Lower lobe of right lung (tissue), 2 donors: ENCODE results near the gene KLHL26. TPM values are rescaled to one million over a fixed set of nuclear protein-coding genes. Genes with fewer than 3 reads are reported as not detected.

ENCODE experiments used
- ATAC-seq, 2 donors: fragments of 200-7000 bp; cut with Tn5 transposase; one replicate each; pipeline ENCODE4 v1.9.1; 2020 to 2022; ENCODE audit warnings: mild to moderate bottlenecking in 2 of 2, moderate library complexity in 2 of 2
- DNase-seq: peaks from one replicate; pipeline ENCODE4 v3.0.0-alpha.2; 2020
- H3K27ac ChIP-seq: fragments of 200-600 bp; one replicate; pipeline ENCODE4 v1.8.0; 2022
- H3K27me3 ChIP-seq: fragments of 200-600 bp; one replicate; pipeline ENCODE4 v1.8.0; 2022; ENCODE audit warnings: low read depth
- H3K36me3 ChIP-seq: fragments of 200-600 bp; one replicate; pipeline ENCODE4 v1.8.0; 2022; ENCODE audit warnings: mild to moderate bottlenecking
- H3K4me1 ChIP-seq: fragments of 200-600 bp; one replicate; pipeline ENCODE4 v1.8.0; 2022
- H3K4me3 ChIP-seq: fragments of 200-600 bp; one replicate; pipeline ENCODE4 v1.8.0; 2022; ENCODE audit warnings: mild to moderate bottlenecking
- H3K9me3 ChIP-seq: fragments of 200-600 bp; one replicate; pipeline ENCODE4 v1.8.0; 2022
- intact Hi-C: fragments of 100-400 bp; cut with DNase I; formaldehyde crosslinking; loops from one replicate; pipeline ENCODE4 v1.11.0; 2022
- total RNA-seq: library from RNA; stranded (reverse); fragmentation: NEBNext Ultra II Directional; extraction: Animal tissue kit (Norgen Biotek cat#: 25700); gene quantifications from one replicate; pipeline ENCODE4 v1.2.1, GENCODE V29; 2021
- TF ChIP-seq, protein P1 (sequence below): fragments of 200-600 bp; IDR thresholded peaks from one replicate; pipeline ENCODE4 v1.8.0; 2022; ENCODE audit warnings: antibody characterized with exemption, mild to moderate bottlenecking
- donor health status: DM: no; HTN: yes; CAD: no; lungs with severe emphysema.

KLHL26 gene
- total RNA-seq, 1 donor from 2014 or later = 14.5 TPM

DNA sequence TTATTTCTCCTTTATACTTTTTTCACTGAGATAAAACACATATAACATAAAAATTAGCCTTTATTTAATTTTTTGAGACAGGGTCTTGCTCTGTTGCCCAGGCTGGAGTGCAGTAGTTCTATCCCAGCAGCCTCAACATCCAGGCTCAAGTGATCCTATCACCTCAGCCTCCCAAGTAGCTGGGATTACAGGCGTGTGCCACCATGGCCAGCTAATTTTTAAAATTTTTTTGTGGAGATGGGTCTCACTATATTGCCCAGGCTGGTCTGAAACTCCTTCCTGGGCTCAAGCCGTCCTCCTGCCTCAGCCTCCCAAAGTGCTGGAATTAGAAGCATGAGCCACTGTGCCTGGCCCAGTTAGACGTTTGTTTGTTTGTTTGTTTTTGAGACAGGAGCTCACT is 75.1 kb downstream of the KLHL26 start:
- H3K27me3 ChIP-seq = no peaks in the 10 kb centered on the region
- intact Hi-C loops = no loop called here
- peaks cover 16% of the 10 kb centered on the region for H3K4me1 ChIP-seq

GRCh38 chr19:18712981-18713380 is 76.2 kb downstream of the KLHL26 start:
- intact Hi-C loops = no loop called here
- Histone ChIP-seq H3K4me1 (peaks cover 16% of the 10 kb centered on the region), H3K4me3 (no peak overlapping the region), H3K27ac (no peak overlapping the region), H3K27me3 (no peaks in the 10 kb centered on the region), H3K36me3 (no peaks in the 10 kb centered on the region), H3K9me3 (no peaks in the 10 kb centered on the region)
- TF ChIP-seq, protein P1, sequence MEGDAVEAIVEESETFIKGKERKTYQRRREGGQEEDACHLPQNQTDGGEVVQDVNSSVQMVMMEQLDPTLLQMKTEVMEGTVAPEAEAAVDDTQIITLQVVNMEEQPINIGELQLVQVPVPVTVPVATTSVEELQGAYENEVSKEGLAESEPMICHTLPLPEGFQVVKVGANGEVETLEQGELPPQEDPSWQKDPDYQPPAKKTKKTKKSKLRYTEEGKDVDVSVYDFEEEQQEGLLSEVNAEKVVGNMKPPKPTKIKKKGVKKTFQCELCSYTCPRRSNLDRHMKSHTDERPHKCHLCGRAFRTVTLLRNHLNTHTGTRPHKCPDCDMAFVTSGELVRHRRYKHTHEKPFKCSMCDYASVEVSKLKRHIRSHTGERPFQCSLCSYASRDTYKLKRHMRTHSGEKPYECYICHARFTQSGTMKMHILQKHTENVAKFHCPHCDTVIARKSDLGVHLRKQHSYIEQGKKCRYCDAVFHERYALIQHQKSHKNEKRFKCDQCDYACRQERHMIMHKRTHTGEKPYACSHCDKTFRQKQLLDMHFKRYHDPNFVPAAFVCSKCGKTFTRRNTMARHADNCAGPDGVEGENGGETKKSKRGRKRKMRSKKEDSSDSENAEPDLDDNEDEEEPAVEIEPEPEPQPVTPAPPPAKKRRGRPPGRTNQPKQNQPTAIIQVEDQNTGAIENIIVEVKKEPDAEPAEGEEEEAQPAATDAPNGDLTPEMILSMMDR = no peak
- DNase-seq = no peak
- no peak for ATAC-seq

More for the DNA sequence above, 75.1 kb downstream of the KLHL26 start:
- no peak for ATAC-seq
- no peak overlapping the region for H3K4me3 ChIP-seq
- no peak overlapping the region for H3K27ac ChIP-seq
- TF ChIP-seq, protein P1 = no peak
- no peaks in the 10 kb centered on the region for H3K36me3 ChIP-seq
- no peak for DNase-seq
- no peaks in the 10 kb centered on the region for H3K9me3 ChIP-seq

DNA sequence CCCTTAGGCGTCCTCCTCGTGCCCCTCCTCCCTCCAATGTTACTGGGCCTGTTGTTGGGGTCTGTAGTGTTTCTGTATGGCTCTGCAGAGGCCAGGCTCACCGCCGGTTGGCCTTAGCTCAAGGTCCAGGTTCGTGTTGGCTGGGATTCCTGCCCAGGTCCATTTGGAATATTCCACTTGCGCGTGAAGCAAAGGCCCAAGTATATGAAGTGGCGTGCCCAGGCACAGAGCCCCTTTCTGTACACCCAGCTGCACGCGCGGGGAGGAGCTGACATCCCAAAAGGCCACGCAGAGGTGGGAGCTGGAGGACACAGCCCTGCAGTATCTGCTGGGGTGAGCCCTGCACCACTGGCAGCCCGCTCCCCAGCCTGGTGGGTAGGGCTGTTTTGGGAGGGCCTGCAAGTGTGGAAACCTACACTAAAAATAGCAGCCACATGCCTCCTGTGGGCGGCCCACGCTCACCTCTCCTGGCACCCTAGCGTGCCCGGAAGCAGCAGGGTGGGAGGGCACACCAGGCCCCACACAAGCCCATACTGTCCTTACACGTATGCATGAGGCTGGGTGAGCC is 76.8 kb downstream of the KLHL26 start:
- no peak for DNase-seq
- TF ChIP-seq, protein P1 = no peak
- Histone ChIP-seq H3K9me3 (no peaks in the 10 kb centered on the region), H3K27ac (no peak overlapping the region), H3K36me3 (no peaks in the 10 kb centered on the region), H3K4me1 (peaks cover 16% of the 10 kb centered on the region), H3K27me3 (no peaks in the 10 kb centered on the region), H3K4me3 (no peak overlapping the region)
- no peak for ATAC-seq
- intact Hi-C loops = no loop called here

DNA sequence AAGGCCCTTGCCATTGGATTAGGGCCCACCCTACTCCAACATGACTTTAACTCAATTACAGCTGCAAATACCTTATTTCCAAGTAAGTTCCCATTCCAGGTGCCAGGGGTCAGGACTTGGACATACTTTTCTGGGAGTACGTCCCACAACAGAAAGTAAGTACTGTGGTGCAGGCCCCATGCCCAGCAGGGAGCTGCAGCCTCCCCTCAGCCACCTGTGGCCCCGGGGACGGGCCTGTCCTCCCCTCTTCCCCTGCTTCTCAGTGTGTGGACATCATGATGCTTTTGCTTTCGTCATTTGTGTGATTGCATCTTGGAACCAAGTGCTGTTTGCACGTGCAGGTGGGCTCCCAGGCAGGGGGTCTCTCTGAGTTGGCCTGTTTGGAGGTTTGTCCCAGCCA is 78.6 kb downstream of the KLHL26 start:
- Histone ChIP-seq H3K27ac (no peak overlapping the region), H3K4me3 (no peak overlapping the region), H3K36me3 (no peaks in the 10 kb centered on the region), H3K4me1 (peaks cover 6% of the 10 kb centered on the region), H3K27me3 (no peaks in the 10 kb centered on the region), H3K9me3 (no peaks in the 10 kb centered on the region)
- DNase-seq = no peak
- ATAC-seq = no peak
- intact Hi-C loops = no loop called here
- TF ChIP-seq, protein P1 = no peak

DNA sequence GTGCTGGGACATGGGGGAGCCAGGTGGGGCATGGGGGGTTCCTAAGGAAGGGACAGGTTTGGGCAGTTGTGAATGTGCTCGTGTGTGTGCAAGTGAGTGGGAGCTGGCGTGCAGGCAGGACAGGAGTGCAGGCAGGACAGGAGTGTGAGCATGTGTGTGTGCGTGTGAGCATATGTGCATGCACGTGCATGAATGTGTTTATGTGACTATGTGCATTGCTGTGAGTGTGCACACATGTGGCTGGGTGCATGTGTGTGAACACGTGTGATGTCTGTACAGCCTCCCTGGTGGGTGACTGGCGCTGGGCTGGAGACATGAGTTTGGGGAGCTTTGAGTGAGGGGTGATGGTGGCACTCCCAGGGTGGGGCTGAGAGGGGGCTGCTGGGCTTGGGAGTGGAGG is 80.0 kb downstream of the KLHL26 start:
- no peaks in the 10 kb centered on the region for H3K27me3 ChIP-seq
- intact Hi-C loops = no loop called here
- peaks cover 6% of the 10 kb centered on the region for H3K4me1 ChIP-seq
- ATAC-seq (no peak), DNase-seq (no peak)
- H3K27ac ChIP-seq = no peak overlapping the region
- no peak overlapping the region for H3K4me3 ChIP-seq
- H3K9me3 ChIP-seq = no peaks in the 10 kb centered on the region
- H3K36me3 ChIP-seq = no peaks in the 10 kb centered on the region
- TF ChIP-seq, protein P1 = no peak
